A673 (cell line): ENCODE results near the gene IQCC.

Source experiments
- CTCF ChIP-seq: fragments of 300-800, 200-600 bp; sonication (generic); conservative IDR thresholded peaks from 2 replicates; pipeline ENCODE4 v1.5.1; 2017; ENCODE audit warnings: low read depth, mild to moderate bottlenecking, antibody characterized with exemption, low read length, moderate library complexity, mixed read lengths
- EZH2 ChIP-seq: fragments of 200-600 bp; sonication (generic); IDR thresholded peaks from 2 replicates; pipeline ENCODE4 v1.6.1; 2017; ENCODE audit warnings: borderline replicate concordance, low read depth, mild to moderate bottlenecking, mixed read lengths, antibody characterized with exemption, low read length; ENCODE audit not compliant: poor library complexity, severe bottlenecking

- TF ChIP-seq EZH2, result no peak
- no peak for TF ChIP-seq CTCF
These were observed 13.6 kb downstream of the IQCC start for GRCh38 chr1:32219022-32219421.
